ENCODE measurements around the gene RNF8. TPM values are rescaled to one million over a fixed set of nuclear protein-coding genes. Genes with fewer than 3 reads are reported as not detected.
"Not testable (repeated sequence)": the region's sequence is repeated elsewhere in the genome, so short reads cannot be mapped to it uniquely, and the experiment has no call there.

Gene RNF8
- total RNA-seq, 1 donor from 2014 or later: 6.3 TPM

- H3K36me3 ChIP-seq (ENCODE audit: control insufficient read depth in 3 of 3, insufficient read depth in 3 of 3, low read length in 3 of 3): peaks cover 18 to 38% (median 19%) of the 10 kb centered on the region in 3 donors
- H3K27me3 ChIP-seq (ENCODE audit: control insufficient read depth in 3 of 3, insufficient read depth in 3 of 3, low read length in 3 of 3): no peaks in the 10 kb centered on the region
- H3K9ac ChIP-seq (ENCODE audit: low read depth in 1 of 3, low read length in 3 of 3): no peak overlapping the region
- H3K9me3 ChIP-seq (ENCODE audit: control insufficient read depth in 3 of 3, low read length in 3 of 3): no peaks in the 10 kb centered on the region
- H3K4me3 ChIP-seq (ENCODE audit: low read length in 3 of 3): no peak overlapping the region
- H3K4me1 ChIP-seq (ENCODE audit: control insufficient read depth in 3 of 3, insufficient read depth in 3 of 3, low read length in 3 of 3): no peaks in the 10 kb centered on the region
- H3K27ac ChIP-seq (ENCODE audit: low read depth, low read length): no peak overlapping the region
These were observed 37.3 kb downstream of the RNF8 start for GRCh38 chr6:37391120-37391519.

GRCh38 chr6:37392821-37393220 is 39.0 kb downstream of the RNF8 start:
- no peaks in the 10 kb centered on the region for H3K4me1 ChIP-seq (ENCODE audit: control insufficient read depth in 3 of 3, insufficient read depth in 3 of 3, low read length in 3 of 3)
- no peak overlapping the region for H3K27ac ChIP-seq (ENCODE audit: low read depth, low read length)
- no peak overlapping the region for H3K4me3 ChIP-seq (ENCODE audit: low read length in 3 of 3)
- no peaks in the 10 kb centered on the region for H3K27me3 ChIP-seq (ENCODE audit: control insufficient read depth in 3 of 3, insufficient read depth in 3 of 3, low read length in 3 of 3)
- no peaks in the 10 kb centered on the region for H3K9me3 ChIP-seq (ENCODE audit: control insufficient read depth in 3 of 3, low read length in 3 of 3)
- H3K36me3 ChIP-seq (ENCODE audit: control insufficient read depth in 3 of 3, insufficient read depth in 3 of 3, low read length in 3 of 3): peaks cover 13 to 30% (median 18%) of the 10 kb centered on the region in 3 donors
- H3K9ac ChIP-seq (ENCODE audit: low read depth in 1 of 3, low read length in 3 of 3): no peak overlapping the region

- H3K27ac ChIP-seq (ENCODE audit: low read depth, low read length): no peak overlapping the region
- no peaks in the 10 kb centered on the region for H3K9me3 ChIP-seq (ENCODE audit: control insufficient read depth in 3 of 3, low read length in 3 of 3)
- no peak overlapping the region for H3K4me3 ChIP-seq (ENCODE audit: low read length in 3 of 3)
- H3K27me3 ChIP-seq (ENCODE audit: control insufficient read depth in 3 of 3, insufficient read depth in 3 of 3, low read length in 3 of 3): no peaks in the 10 kb centered on the region
- no peaks in the 10 kb centered on the region for H3K4me1 ChIP-seq (ENCODE audit: control insufficient read depth in 3 of 3, insufficient read depth in 3 of 3, low read length in 3 of 3)
- no peak overlapping the region for H3K9ac ChIP-seq (ENCODE audit: low read depth in 1 of 3, low read length in 3 of 3)
- peaks cover 9 to 27% (median 18%) of the 10 kb centered on the region in 3 donors for H3K36me3 ChIP-seq (ENCODE audit: control insufficient read depth in 3 of 3, insufficient read depth in 3 of 3, low read length in 3 of 3)
These were observed 39.7 kb downstream of the RNF8 start for GRCh38 chr6:37393381-37393929.

GRCh38 chr6:37396571-37397180 is 42.9 kb downstream of the RNF8 start:
- Histone ChIP-seq H3K4me3 (ENCODE audit: low read length in 3 of 3) (no peak overlapping the region), H3K9ac (ENCODE audit: low read depth in 1 of 3, low read length in 3 of 3) (no peak overlapping the region), H3K9me3 (ENCODE audit: control insufficient read depth in 3 of 3, low read length in 3 of 3) (no peaks in the 10 kb centered on the region), H3K4me1 (ENCODE audit: control insufficient read depth in 3 of 3, insufficient read depth in 3 of 3, low read length in 3 of 3) (no peaks in the 10 kb centered on the region), H3K27me3 (ENCODE audit: control insufficient read depth in 3 of 3, insufficient read depth in 3 of 3, low read length in 3 of 3) (no peaks in the 10 kb centered on the region), H3K27ac (ENCODE audit: low read depth, low read length) (no peak overlapping the region), H3K36me3 (ENCODE audit: control insufficient read depth in 3 of 3, insufficient read depth in 3 of 3, low read length in 3 of 3) (peaks cover 3 to 13% (median 5%) of the 10 kb centered on the region in 3 donors)

GRCh38 chr6:37399131-37399530 is 45.3 kb downstream of the RNF8 start:
- Histone ChIP-seq H3K9ac (ENCODE audit: low read depth in 1 of 3, low read length in 3 of 3) (no peak overlapping the region), H3K36me3 (ENCODE audit: control insufficient read depth in 3 of 3, insufficient read depth in 3 of 3, low read length in 3 of 3) (peaks cover 0 to 5% (median 0%) of the 10 kb centered on the region in 3 donors), H3K4me3 (ENCODE audit: low read length in 3 of 3) (no peak overlapping the region), H3K9me3 (ENCODE audit: control insufficient read depth in 3 of 3, low read length in 3 of 3) (no peaks in the 10 kb centered on the region), H3K27ac (ENCODE audit: low read depth, low read length) (no peak overlapping the region), H3K4me1 (ENCODE audit: control insufficient read depth in 3 of 3, insufficient read depth in 3 of 3, low read length in 3 of 3) (no peaks in the 10 kb centered on the region), H3K27me3 (ENCODE audit: control insufficient read depth in 3 of 3, insufficient read depth in 3 of 3, low read length in 3 of 3) (no peaks in the 10 kb centered on the region)

- no peak overlapping the region for H3K4me3 ChIP-seq (ENCODE audit: low read length in 3 of 3)
- no peaks in the 10 kb centered on the region for H3K4me1 ChIP-seq (ENCODE audit: control insufficient read depth in 3 of 3, insufficient read depth in 3 of 3, low read length in 3 of 3)
- no peaks in the 10 kb centered on the region for H3K9me3 ChIP-seq (ENCODE audit: control insufficient read depth in 3 of 3, low read length in 3 of 3)
- no peaks in the 10 kb centered on the region for H3K36me3 ChIP-seq (ENCODE audit: control insufficient read depth in 3 of 3, insufficient read depth in 3 of 3, low read length in 3 of 3)
- no peak overlapping the region for H3K27ac ChIP-seq (ENCODE audit: low read depth, low read length)
- no peak overlapping the region for H3K9ac ChIP-seq (ENCODE audit: low read depth in 1 of 3, low read length in 3 of 3)
- H3K27me3 ChIP-seq (ENCODE audit: control insufficient read depth in 3 of 3, insufficient read depth in 3 of 3, low read length in 3 of 3): no peaks in the 10 kb centered on the region
These were observed 46.2 kb downstream of the RNF8 start for GRCh38 chr6:37399795-37400490.

- not testable (repeated sequence) for H3K9me3 ChIP-seq (ENCODE audit: control insufficient read depth in 3 of 3, low read length in 3 of 3); H3K9ac ChIP-seq (ENCODE audit: low read depth in 1 of 3, low read length in 3 of 3); H3K27ac ChIP-seq (ENCODE audit: low read depth, low read length); H3K4me1 ChIP-seq (ENCODE audit: control insufficient read depth in 3 of 3, insufficient read depth in 3 of 3, low read length in 3 of 3); H3K27me3 ChIP-seq (ENCODE audit: control insufficient read depth in 3 of 3, insufficient read depth in 3 of 3, low read length in 3 of 3); H3K4me3 ChIP-seq (ENCODE audit: low read length in 3 of 3); H3K36me3 ChIP-seq (ENCODE audit: control insufficient read depth in 3 of 3, insufficient read depth in 3 of 3, low read length in 3 of 3)
These were observed 47.9 kb downstream of the RNF8 start for GRCh38 chr6:37401658-37402057.

- Histone ChIP-seq H3K27me3 (ENCODE audit: control insufficient read depth in 3 of 3, insufficient read depth in 3 of 3, low read length in 3 of 3) (no peaks in the 10 kb centered on the region), H3K9me3 (ENCODE audit: control insufficient read depth in 3 of 3, low read length in 3 of 3) (no peaks in the 10 kb centered on the region), H3K27ac (ENCODE audit: low read depth, low read length) (no peak overlapping the region), H3K36me3 (ENCODE audit: control insufficient read depth in 3 of 3, insufficient read depth in 3 of 3, low read length in 3 of 3) (no peaks in the 10 kb centered on the region), H3K4me3 (ENCODE audit: low read length in 3 of 3) (no peak overlapping the region), H3K4me1 (ENCODE audit: control insufficient read depth in 3 of 3, insufficient read depth in 3 of 3, low read length in 3 of 3) (no peaks in the 10 kb centered on the region), H3K9ac (ENCODE audit: low read depth in 1 of 3, low read length in 3 of 3) (no peak overlapping the region)
These were observed 53.1 kb downstream of the RNF8 start for GRCh38 chr6:37406726-37407341.

- no peaks in the 10 kb centered on the region for H3K27me3 ChIP-seq (ENCODE audit: control insufficient read depth in 3 of 3, insufficient read depth in 3 of 3, low read length in 3 of 3)
- H3K27ac ChIP-seq (ENCODE audit: low read depth, low read length): no peak overlapping the region
- H3K36me3 ChIP-seq (ENCODE audit: control insufficient read depth in 3 of 3, insufficient read depth in 3 of 3, low read length in 3 of 3): no peaks in the 10 kb centered on the region
- no peak overlapping the region for H3K9ac ChIP-seq (ENCODE audit: low read depth in 1 of 3, low read length in 3 of 3)
- H3K9me3 ChIP-seq (ENCODE audit: control insufficient read depth in 3 of 3, low read length in 3 of 3): no peaks in the 10 kb centered on the region
- H3K4me1 ChIP-seq (ENCODE audit: control insufficient read depth in 3 of 3, insufficient read depth in 3 of 3, low read length in 3 of 3): no peaks in the 10 kb centered on the region
- H3K4me3 ChIP-seq (ENCODE audit: low read length in 3 of 3): no peak overlapping the region
These were observed 54.2 kb downstream of the RNF8 start for GRCh38 chr6:37407948-37408347.

GRCh38 chr6:37409501-37409900 is 55.7 kb downstream of the RNF8 start:
- H3K36me3 ChIP-seq (ENCODE audit: control insufficient read depth in 3 of 3, insufficient read depth in 3 of 3, low read length in 3 of 3): no peaks in the 10 kb centered on the region
- H3K9ac ChIP-seq (ENCODE audit: low read depth in 1 of 3, low read length in 3 of 3): no peak overlapping the region
- no peak overlapping the region for H3K27ac ChIP-seq (ENCODE audit: low read depth, low read length)
- H3K4me1 ChIP-seq (ENCODE audit: control insufficient read depth in 3 of 3, insufficient read depth in 3 of 3, low read length in 3 of 3): no peaks in the 10 kb centered on the region
- H3K27me3 ChIP-seq (ENCODE audit: control insufficient read depth in 3 of 3, insufficient read depth in 3 of 3, low read length in 3 of 3): no peaks in the 10 kb centered on the region
- H3K9me3 ChIP-seq (ENCODE audit: control insufficient read depth in 3 of 3, low read length in 3 of 3): no peaks in the 10 kb centered on the region
- no peak overlapping the region for H3K4me3 ChIP-seq (ENCODE audit: low read length in 3 of 3)

Data from skeletal muscle tissue (tissue), 4 donors.